Sigmoid colon (tissue), 3 donors: ENCODE measurements around the gene ANKMY1.

ENCODE experiments used
- CTCF ChIP-seq, 4 experiments: fragments of 450-650 bp in 3 of 4; fragments of 200-600 bp in 1 of 4; IDR thresholded peaks; one replicate each; pipeline ENCODE4 v1.5.1; 2016 to 2019; ENCODE audit warnings: antibody characterized with exemption in 4 of 4, mild to moderate bottlenecking in 3 of 4, moderate library complexity in 2 of 4
- POLR2A ChIP-seq, 2 donors: fragments of 450-650 bp; IDR thresholded peaks; one replicate each; pipeline ENCODE4 v1.6.1; 2016; ENCODE audit warnings: antibody characterized with exemption in 2 of 2, mild to moderate bottlenecking in 2 of 2, moderate library complexity in 2 of 2

- TF ChIP-seq CTCF (IDR thresholded peaks at IDR 0.05) (no peak), POLR2A (IDR thresholded peaks at IDR 0.05) (no peak)
Measured at GRCh38 chr2:240448387-240449274, 109.2 kb downstream of the ANKMY1 start.
